NOMO-1 treated with dmso at 0.1 percent for 144 hours (cell line): ENCODE measurements around the gene SOX13.
"Not testable (repeated sequence)": the region's sequence is repeated elsewhere in the genome, so short reads cannot be mapped to it uniquely, and the experiment has no call there.

ENCODE experiments used
- DNase-seq: peaks from one replicate; lab custom pipeline; 2025; ENCODE audit not compliant: unreplicated experiment; lab: John Stamatoyannopoulos, UW

The SOX13 gene

DNA sequence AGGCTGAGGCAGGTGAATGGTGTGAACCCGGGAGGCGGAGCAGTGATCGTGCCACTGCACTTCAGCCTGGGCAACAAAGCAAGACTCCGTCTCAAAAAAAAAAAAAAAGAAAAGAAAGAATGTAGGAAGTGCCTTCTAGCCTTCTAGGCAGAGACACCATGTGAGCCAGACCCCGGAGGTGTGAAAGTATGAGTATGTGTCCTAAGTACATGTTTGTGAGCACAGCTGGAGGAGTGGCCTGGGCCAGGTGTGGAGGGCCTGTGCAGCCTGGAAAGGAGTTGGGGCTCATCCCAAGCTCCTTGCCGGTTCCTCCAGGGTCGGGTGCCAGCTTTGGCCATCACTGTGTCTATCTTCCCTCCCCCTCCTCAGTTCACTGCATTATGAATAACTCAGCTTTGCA, 13.0 kb downstream of the SOX13 start:
- no peak for DNase-seq

DNA sequence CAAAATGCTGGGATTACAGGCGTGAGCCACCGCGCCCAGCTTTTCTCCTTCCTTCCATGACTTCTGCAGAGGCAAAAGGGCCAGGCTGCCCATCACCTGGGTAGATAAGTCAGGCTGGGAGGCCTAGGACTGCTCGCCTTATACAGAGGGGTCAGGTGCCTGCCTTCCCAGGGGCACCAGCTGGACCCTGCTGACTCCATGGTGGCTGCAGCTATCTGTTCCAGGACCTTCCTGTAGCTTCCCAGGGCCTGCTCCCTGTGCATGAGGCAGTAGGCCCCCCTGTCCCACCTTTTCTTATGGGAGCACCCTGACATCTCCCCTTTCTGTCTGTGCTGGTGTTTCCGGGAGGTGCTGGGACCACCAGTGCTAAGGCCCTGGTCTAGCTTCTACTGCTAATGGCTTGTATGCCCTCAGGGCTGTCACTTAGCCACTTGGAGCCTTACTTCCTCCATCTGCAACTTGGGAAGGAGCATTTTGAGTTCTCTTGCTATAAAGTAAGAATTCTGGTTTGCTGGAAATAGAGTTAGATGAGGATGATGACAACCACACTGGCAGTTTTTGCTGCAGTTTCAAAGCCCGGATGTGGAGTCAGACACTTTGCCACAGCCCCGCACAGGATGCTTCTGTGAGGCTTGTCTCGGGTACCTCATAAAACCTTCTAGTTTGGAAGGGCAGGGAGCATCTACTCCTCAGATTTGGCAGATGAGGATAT, 14.4 kb downstream of the SOX13 start:
- no peak for DNase-seq

DNA sequence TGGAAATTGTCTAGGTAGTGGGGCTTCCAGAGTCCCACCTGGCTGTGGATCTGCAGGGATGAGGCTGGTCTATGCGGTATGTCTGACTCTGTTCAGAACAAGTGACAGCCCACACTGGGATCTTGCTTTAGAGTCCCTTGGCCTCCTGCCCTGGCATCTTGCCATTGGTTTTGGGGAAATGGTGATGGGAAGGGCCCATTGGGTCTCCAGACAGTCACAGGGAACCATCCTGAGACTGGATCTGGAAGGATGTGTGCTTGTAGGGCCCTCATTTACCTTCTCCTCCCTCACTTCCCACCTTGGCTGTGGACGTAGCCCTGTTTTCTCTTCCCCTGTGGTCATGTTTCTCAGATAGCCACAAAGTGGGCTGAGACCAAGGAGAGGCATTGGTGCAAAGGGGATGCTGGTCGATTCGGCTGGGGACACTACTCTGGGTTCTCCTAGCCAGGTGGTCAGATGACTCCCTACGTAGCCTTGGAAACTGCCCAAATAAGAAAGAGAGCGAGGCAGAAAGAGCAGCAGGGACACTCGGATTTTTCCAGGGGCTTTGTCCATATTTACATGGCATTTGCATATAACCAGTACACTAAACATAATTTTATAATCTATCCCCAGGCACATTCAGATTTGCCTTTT, 15.1 kb downstream of the SOX13 start:
- DNase-seq = no peak

DNA sequence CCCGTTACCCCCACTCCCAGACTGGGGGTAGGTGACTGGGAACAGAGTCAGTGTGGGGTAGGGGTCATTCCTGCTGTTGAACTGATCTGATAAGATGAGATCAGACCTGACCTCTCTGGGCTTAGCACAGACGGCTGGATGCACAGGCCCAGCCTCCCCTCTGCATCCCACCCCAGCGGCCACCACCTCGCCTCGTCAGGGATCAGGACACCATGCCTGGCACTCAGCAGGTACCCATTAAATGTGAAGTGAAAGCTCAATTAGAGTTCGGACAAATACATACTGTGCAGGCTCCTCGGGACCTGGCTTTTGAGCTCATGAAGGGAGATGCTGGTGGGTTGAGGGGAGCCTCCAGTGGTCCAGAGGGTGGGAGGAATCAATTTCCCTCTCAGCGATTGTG, 15.7 kb downstream of the SOX13 start:
- no peak for DNase-seq

DNA sequence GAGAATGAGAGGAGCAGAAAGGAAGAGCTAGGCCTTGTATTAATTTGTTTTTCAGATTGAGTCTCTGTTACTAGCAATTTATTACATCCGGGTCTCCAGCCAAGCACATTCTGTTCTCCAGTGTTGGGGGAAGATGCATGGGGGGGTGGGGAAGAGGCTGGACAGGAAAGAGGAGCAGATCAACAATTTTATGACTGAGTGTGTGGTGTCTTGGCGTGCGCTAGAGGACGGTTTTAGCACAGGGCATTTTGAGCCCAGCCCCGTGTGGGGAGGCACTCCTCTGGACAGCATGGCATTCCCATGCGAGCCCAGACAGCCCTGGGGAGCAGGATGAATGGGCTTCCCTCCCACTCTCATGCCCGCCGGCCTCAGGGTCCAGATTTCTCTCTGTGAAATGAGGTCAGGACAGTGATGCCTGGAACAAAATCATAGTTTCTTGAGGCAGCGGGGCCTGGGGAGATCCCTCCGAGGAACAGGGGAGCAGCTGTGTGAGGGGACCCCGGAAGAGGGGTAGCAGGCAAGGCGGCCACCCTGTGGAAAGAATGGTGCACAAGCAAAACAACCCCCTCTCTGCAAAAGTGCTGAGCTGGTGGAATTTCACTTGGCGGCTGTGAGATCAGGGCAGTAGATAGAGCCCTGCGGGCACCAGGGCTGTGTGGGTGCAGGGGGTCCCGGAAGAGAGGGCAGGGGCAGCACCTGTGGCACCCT, 16.3 kb downstream of the SOX13 start:
- no peak for DNase-seq

DNA sequence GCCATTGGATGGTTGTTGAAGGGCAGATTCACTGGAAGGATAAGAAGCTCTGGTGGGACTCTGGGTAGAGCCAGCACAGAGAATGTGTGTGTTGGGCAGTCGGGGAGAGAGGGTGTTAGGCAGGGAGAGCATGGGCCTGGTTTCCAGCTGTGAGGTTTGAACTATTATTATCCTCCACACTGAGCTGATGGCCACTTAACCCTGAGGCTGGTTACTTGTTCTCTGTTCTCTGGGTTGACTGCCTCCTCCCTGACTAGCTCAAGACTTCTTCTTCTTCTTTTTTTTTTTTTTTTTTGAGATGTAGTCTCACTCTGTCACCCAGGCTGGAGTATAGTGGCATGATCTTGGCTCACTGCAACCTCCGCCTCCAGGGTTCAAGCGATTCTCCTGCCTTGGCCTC, 17.2 kb downstream of the SOX13 start:
- DNase-seq = not testable (repeated sequence)

DNA sequence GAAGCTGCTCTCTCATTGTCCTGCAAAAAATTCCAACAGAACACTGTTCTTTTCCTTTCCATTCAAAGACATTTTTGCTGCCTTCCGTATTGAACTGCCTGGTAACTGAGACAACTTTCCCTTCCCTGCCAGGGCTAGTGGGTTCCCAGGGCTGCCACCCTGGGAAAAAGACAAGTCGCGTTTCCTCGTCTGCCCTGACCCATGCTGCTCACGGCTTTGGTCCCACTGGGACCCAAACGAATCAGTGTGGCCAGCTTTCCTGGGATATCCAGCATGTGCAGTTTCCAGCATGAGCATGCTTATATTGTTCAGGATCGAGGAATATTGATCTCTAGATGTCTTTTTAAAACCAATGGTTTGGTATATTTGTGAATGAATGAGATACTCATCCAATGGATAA, 18.2 kb downstream of the SOX13 start:
- DNase-seq = no peak

DNA sequence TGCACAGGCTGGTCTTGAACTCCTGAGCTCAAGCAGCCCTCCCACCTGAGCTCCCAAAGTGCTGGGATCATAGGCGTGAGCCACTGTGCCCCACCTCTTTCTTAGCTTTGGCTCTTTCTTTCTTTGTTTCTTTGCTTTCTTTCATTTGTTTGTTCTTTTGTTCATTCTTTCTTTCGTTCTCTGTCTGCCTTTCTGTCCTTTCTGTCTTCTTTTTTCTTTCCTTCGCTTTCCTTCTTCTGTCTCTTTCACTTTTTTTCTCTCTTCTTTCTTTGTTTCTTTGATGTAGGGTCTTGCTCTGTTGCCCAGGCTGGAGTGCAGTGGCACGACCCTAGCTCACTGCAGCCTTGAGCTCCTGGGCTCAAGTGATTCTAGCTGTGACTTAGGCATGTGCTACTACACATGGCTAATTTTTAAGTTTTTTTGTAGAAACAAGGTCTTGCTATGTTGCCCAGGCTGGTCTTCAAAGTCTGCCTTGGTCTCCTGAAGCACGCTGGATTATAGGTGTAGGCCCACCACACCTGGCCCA, 18.9 kb downstream of the SOX13 start:
- DNase-seq = no peak

DNA sequence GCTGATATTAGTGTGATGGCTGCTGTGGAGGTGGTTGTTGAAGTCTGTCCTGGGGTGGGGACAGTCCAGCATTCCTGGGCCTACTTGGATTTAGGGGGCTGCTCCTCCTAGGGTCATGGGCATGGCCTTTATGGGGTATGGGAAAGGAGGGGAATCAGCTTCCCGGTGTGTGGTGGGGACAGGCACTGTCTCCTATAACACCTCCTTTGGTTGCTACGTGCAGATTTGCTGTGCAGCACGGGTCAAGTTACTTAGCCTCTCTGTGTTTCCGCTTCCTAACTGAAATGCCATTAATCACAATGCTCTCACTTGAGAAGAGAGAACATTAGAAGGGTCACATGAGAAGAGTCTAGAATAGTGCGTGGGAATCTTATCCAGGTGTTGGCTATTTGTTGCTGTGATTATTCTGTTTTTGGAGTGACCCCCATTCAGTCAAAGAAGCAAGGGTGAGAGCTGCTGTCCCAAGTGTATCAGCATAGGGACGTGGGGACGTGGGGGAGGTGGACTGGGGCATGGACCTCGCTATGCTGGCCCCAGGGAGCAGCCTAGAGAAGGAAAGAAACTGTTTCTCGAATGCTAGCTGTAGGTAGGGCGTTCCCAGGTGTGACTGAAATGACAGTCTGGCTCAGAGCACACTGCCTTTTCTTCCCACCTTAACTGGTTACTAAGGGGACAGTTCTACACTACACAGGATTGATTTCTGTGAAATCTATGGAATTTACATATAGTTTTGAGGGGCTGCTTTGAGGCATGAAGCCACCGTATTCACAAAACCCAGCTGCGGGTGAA, 19.9 kb downstream of the SOX13 start:
- DNase-seq = no peak

DNA sequence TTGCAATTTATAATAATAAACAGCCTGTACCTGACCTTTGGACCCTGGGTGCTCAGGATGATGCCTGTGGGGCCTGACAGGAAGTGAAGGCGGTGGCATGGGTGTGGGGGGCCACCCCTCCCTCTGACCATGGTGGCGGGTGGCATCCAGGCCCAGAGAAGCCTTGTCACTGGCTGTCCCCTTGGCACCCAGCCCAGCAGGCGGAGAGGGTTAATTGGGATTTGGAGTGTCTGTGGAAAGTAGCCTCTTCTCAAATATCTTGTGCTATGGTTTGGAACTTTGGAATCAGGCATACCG, 20.5 kb downstream of the SOX13 start:
- peak; percentile 35 for DNase-seq

DNA sequence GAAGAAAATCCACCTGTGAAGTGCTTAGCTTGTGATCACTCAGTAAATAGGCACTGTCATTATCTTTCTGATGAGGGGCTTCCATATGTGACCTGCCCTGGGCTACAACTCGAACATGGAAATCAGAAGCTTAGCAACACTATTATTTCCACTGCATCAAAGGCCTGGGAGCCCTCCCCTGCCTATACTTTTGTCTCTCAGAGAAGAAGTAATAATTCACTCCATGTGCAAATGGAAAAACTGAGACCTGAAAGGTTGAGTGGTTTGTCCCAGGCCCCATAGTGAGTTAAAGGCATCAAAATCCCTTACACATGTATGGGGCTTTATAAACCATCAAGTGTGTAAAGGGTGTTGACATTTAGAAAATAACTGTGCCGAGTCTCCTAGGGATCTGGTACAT, 20.9 kb downstream of the SOX13 start:
- no peak for DNase-seq

DNA sequence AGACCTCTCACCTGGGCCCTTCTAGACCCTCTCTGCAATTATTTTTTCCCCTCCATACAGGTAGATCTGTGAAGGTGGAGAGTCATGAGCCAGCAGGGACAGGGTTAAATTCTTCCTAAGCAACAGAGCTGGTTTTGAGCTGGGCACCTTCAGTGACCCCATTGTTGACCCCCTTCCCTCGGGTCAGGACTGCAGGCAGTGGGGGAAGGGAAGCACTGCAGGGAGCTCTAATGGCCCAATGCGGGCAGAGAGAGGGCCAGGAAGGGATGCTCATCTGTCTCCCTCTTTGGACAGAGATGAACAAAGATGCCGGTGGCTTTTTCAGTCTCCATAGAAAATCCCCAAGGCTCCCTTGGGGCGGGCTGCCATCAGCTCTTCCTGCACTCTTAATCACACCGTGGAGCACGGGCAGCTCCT, 21.4 kb downstream of the SOX13 start:
- no peak for DNase-seq

DNA sequence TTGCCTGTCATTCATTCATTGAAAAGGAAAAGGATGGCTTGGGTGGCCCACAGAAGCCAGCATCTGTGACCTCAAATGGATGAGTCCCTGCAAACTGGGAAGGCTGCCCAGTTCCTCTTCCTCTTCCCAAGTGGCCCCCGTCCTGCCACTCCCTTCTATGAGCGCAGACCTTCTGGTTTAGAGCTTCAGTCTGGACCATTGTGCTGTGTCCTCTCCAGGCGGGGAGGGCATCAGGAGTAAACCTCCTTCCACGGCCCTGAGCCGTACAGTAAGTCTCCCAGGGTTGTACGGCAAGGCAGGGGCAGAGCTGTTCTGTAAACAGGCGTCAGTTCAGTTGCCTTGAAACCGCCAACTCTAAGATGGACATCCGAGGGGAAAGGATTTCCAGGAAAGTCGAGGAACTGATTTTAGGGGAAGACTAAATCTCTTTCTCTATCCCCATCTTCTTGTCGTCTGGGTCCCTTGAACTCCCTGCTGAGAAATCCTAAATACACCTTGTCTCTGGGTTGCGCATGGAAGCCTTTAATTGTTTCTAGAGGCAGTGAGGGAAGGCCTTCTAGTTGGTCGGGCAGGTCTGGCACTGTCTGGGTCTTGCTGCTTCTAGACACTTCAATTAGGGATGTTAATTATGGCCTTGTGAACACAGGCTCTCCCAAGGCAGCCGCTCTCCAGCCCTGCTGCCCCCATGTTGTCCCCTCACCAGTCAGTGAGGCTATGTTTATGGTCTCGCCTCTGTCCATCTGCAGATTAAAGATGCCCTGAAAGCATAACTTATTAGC, 22.1 kb downstream of the SOX13 start:
- DNase-seq = no peak

DNA sequence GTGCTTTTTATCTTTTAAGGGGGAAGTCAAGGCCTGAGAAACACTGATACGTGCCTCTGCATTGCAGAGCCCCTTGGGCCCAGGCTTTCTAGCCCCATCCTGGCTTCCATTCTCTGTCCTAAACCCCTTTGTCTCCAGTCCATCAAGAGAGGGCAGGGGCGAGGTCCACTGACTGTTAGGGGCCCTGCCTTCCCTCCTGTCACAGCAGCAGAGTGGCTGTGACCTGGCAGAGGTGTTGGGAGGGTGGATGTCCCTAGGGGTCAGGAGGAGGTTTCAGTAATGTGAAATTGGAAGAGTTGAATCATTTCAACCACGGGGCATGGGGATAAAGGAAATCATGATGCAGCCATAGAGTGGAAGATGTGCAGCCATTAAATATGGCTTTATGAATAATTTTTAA, 24.0 kb downstream of the SOX13 start:
- no peak for DNase-seq

DNA sequence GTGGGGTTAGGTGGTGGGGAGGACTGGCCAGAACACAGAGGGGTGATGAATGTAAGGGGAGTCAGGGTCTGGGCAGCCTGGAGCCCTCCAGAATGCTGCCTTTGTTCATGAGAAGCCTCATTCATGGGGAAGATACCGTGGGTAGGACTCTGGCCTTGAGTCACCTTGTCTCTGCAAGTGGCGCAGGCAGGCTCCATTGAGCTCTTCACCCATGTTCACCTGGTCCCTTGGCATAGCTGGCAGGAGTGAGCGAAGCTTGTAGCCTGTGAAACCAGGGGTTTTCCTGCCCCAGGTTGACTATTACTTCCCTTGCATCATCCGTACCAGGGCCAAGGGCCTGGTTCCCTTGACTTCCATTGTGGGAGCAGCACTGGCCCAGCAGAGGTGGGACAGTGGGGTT, 25.8 kb downstream of the SOX13 start:
- DNase-seq = no peak

DNA sequence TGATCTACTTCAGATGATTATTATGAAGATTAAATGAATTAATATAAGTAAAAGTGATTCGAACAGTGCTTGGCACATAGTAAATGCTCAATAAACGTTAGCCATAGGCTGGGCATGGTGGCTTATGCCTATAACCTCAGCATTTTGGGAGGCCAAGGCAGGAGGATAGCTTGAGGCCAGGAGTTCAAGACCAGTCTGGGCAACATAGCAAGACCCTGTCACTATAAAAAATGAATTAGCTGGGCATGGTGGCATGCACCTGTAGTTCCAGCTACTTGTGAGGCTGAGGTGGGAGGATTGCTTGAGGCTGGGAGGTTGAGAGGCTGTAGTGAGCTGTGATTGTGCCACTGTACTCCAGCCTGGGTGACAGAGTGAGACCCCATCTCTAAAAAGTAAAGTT, 26.8 kb downstream of the SOX13 start:
- not testable (repeated sequence) for DNase-seq

DNA sequence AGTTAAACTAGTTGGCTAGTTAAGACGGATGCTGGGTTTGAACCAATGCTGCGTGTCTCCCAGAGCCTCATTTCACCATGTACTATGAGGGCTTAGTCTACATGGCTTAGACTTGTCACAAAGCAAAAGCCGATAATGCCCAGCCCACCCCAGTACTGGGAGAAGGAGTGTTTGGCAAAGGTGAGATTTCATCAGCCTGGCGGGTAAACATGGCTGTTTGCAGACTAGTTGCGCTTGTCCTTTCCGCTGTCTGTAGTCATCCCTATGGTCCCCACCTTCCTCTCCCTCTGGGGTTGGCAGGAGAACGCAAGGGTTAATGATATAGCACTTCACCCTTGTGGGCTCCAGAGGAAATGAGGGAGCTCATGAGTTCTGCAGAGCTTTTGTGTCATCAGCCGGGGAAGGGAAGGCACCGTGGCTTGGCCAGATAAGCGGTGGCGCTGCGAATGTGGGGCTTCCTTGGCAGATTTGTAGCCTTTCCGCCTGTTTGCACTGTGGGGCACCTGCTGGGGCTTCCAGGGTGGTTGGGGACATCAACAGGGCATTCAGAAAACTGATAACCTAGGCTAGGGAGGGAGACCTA, 29.2 kb downstream of the SOX13 start:
- DNase-seq = no peak

DNA sequence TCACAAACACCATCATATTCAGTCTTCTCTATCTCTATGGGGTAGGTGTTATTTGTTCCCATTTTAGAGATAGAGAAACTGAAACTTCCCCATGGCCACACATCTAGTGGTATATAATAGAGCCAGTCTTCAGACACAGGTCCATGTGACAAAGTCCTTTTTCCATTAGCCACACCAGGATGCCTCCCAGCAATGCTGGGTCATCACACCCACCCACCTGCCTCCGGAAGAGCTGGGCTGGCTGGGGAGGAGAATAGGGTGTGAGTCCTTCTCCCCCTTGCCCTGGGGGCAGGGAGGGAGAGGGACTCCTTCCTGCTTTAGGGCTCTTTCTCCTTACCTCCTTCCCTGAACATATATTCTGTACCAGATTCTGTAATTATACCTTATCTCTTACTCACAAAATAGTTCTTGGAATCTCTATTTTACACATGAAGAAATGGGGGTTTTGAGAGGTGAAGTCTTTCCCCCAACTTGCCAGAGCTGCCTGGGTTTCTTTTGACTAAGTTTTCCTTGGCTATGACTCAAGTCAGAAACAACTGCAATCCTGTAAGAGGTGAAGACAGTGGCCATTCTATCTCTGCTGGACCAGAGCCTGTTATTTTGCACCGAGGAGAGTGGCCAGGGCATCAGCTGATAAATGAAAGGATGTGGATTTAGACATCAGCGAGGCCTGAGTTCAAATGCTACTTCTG, 30.0 kb downstream of the SOX13 start:
- DNase-seq = no peak

DNA sequence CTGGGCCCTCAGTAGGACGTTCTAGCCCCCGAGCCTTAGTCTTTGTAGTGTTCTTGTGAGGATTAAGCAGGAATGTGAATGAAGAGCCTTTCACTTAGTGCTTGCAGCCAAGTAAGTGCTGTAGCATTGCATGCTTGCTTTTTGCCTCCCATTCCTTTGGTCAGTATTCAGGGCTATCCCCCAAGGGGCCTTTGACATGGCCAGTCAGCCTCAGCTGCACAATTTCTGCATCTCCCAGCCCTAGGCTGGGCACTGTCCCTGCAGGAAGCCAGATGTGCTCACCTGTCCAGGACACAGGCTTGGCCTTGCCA, 30.5 kb downstream of the SOX13 start:
- no peak for DNase-seq
